HEK293 (cell line): Measurements from ENCODE around the gene PUM2.

Experiments used
- BCL6B ChIP-seq: fragments of 450-650 bp; formaldehyde crosslinking; IDR thresholded peaks from 2 replicates; pipeline ENCODE4 v1.5.1; 2017; ENCODE audit warnings: missing biosample characterization, missing genetic modification characterization
- GLIS2 ChIP-seq: fragments of 450-650 bp; formaldehyde crosslinking; IDR thresholded peaks from 2 replicates; pipeline ENCODE4 v1.5.1; 2016; ENCODE audit warnings: missing biosample characterization, missing genetic modification characterization
- KLF10 ChIP-seq: fragments of 450-650 bp; IDR thresholded peaks from 2 replicates; pipeline ENCODE4 v1.5.1; 2018; ENCODE audit warnings: missing biosample characterization, mild to moderate bottlenecking, missing genetic modification characterization
- KLF16 ChIP-seq: fragments of 450-650 bp; formaldehyde crosslinking; IDR thresholded peaks from 2 replicates; pipeline ENCODE4 v1.5.1; 2017; ENCODE audit warnings: missing biosample characterization, missing genetic modification characterization
- KLF17 ChIP-seq: fragments of 450-650 bp; formaldehyde crosslinking; IDR thresholded peaks from 2 replicates; pipeline ENCODE4 v1.5.1; 2016; ENCODE audit warnings: missing biosample characterization, missing genetic modification characterization
- REPIN1 ChIP-seq: fragments of 450-650 bp; formaldehyde crosslinking; IDR thresholded peaks from 2 replicates; pipeline ENCODE4 v1.5.1; 2017; ENCODE audit warnings: missing biosample characterization, missing genetic modification characterization, low read depth
- SALL2 ChIP-seq: fragments of 450-650 bp; formaldehyde crosslinking; IDR thresholded peaks from 2 replicates; pipeline ENCODE4 v1.5.0; 2017; ENCODE audit warnings: missing biosample characterization, mild to moderate bottlenecking, missing genetic modification characterization, borderline replicate concordance
- SETDB1 ChIP-seq: IDR thresholded peaks from one replicate; pipeline ENCODE4 v1.6.1; 2017; ENCODE audit warnings: mild to moderate bottlenecking, low read length, moderate library complexity, mixed read lengths; ENCODE audit not compliant: insufficient read length
- SP3 ChIP-seq: fragments of 450-650 bp; formaldehyde crosslinking; IDR thresholded peaks from 2 replicates; pipeline ENCODE4 v1.5.1; 2016; ENCODE audit warnings: missing biosample characterization, missing genetic modification characterization
- TCF7L2 ChIP-seq: IDR thresholded peaks from 2 replicates; pipeline ENCODE4 v1.6.1; 2011; ENCODE audit warnings: low read depth, mild to moderate bottlenecking, inconsistent platforms, low read length, moderate library complexity, borderline replicate concordance
- ZEB2 ChIP-seq: fragments of 450-650 bp; formaldehyde crosslinking; IDR thresholded peaks from 2 replicates; pipeline ENCODE4 v1.5.1; 2016; ENCODE audit warnings: missing biosample characterization, missing genetic modification characterization
- ZFP41 ChIP-seq: fragments of 450-650 bp; formaldehyde crosslinking; IDR thresholded peaks from 2 replicates; pipeline ENCODE4 v1.5.1; 2016; ENCODE audit warnings: missing biosample characterization, missing genetic modification characterization, borderline replicate concordance
- ZNF112 ChIP-seq: fragments of 450-650 bp; formaldehyde crosslinking; IDR thresholded peaks from 2 replicates; pipeline ENCODE4 v1.5.0; 2017; ENCODE audit warnings: missing biosample characterization, missing genetic modification characterization
- ZNF132 ChIP-seq: fragments of 450-650 bp; formaldehyde crosslinking; IDR thresholded peaks from 2 replicates; pipeline ENCODE4 v1.5.1; 2017; ENCODE audit warnings: missing biosample characterization, missing genetic modification characterization, borderline replicate concordance
- ZNF140 ChIP-seq: fragments of 450-650 bp; formaldehyde crosslinking; IDR thresholded peaks from 2 replicates; pipeline ENCODE4 v1.5.1; 2016; ENCODE audit warnings: missing biosample characterization, missing genetic modification characterization
- ZNF202 ChIP-seq: fragments of 450-650 bp; formaldehyde crosslinking; IDR thresholded peaks from 2 replicates; pipeline ENCODE4 v1.5.1; 2016; ENCODE audit warnings: missing biosample characterization, missing genetic modification characterization, borderline replicate concordance
- ZNF211 ChIP-seq: fragments of 450-650 bp; formaldehyde crosslinking; IDR thresholded peaks from 2 replicates; pipeline ENCODE4 v1.5.1; 2016; ENCODE audit warnings: low read depth, missing biosample characterization, missing genetic modification characterization
- ZNF23 ChIP-seq: fragments of 450-650 bp; formaldehyde crosslinking; IDR thresholded peaks from 2 replicates; pipeline ENCODE4 v1.5.1; 2016; ENCODE audit warnings: missing biosample characterization, missing genetic modification characterization, borderline replicate concordance
- ZNF24 ChIP-seq: fragments of 450-650 bp; formaldehyde crosslinking; IDR thresholded peaks from 2 replicates; pipeline ENCODE4 v1.5.1; 2016; ENCODE audit warnings: missing biosample characterization, missing genetic modification characterization
- ZNF394 ChIP-seq: fragments of 450-650 bp; formaldehyde crosslinking; IDR thresholded peaks from 2 replicates; pipeline ENCODE4 v1.5.1; 2016; ENCODE audit warnings: missing biosample characterization, missing genetic modification characterization, mild to moderate bottlenecking, moderate library complexity, borderline replicate concordance
- ZNF426 ChIP-seq: fragments of 450-650 bp; formaldehyde crosslinking; IDR thresholded peaks from 2 replicates; pipeline ENCODE4 v1.5.1; 2017; ENCODE audit warnings: missing biosample characterization, missing genetic modification characterization, mild to moderate bottlenecking, inconsistent platforms, moderate library complexity
- ZNF433 ChIP-seq: fragments of 450-650 bp; formaldehyde crosslinking; IDR thresholded peaks from 2 replicates; pipeline ENCODE4 v1.5.1; 2016; ENCODE audit warnings: missing biosample characterization, missing genetic modification characterization, low read depth
- ZNF521 ChIP-seq: fragments of 450-650 bp; formaldehyde crosslinking; IDR thresholded peaks from 2 replicates; pipeline ENCODE4 v1.5.1; 2017; ENCODE audit warnings: missing biosample characterization, mild to moderate bottlenecking, missing genetic modification characterization
- ZNF548 ChIP-seq: fragments of 450-650 bp; formaldehyde crosslinking; IDR thresholded peaks from 2 replicates; pipeline ENCODE4 v1.5.1; 2016; ENCODE audit warnings: missing biosample characterization, missing genetic modification characterization
- ZNF549 ChIP-seq: fragments of 450-650 bp; IDR thresholded peaks from 2 replicates; pipeline ENCODE4 v1.5.1; 2018; ENCODE audit warnings: missing biosample characterization, missing genetic modification characterization, mild to moderate bottlenecking, inconsistent platforms, moderate library complexity
- ZNF560 ChIP-seq: fragments of 450-650 bp; formaldehyde crosslinking; IDR thresholded peaks from 2 replicates; pipeline ENCODE4 v1.5.1; 2017; ENCODE audit warnings: missing biosample characterization, missing genetic modification characterization, borderline replicate concordance
- ZNF704 ChIP-seq: fragments of 450-650 bp; formaldehyde crosslinking; IDR thresholded peaks from 2 replicates; pipeline ENCODE4 v1.5.1; 2016; ENCODE audit warnings: missing biosample characterization, missing genetic modification characterization
- ZNF76 ChIP-seq: fragments of 450-650 bp; formaldehyde crosslinking; IDR thresholded peaks from 2 replicates; pipeline ENCODE4; 2016; ENCODE audit warnings: low read depth, missing biosample characterization, missing genetic modification characterization, borderline replicate concordance
- ZNF785 ChIP-seq: fragments of 450-650 bp; formaldehyde crosslinking; IDR thresholded peaks from 2 replicates; pipeline ENCODE4 v1.5.1; 2016; ENCODE audit warnings: missing biosample characterization, missing genetic modification characterization
- ZNF830 ChIP-seq: fragments of 450-650 bp; IDR thresholded peaks from 2 replicates; pipeline ENCODE4 v1.5.0; 2018; ENCODE audit warnings: missing biosample characterization, missing genetic modification characterization, low read depth, mild to moderate bottlenecking, moderate library complexity
- ZNF837 ChIP-seq: fragments of 450-650 bp; formaldehyde crosslinking; IDR thresholded peaks from 2 replicates; pipeline ENCODE4 v1.5.1; 2016; ENCODE audit warnings: missing biosample characterization, missing genetic modification characterization
- ZSCAN30 ChIP-seq: fragments of 450-650 bp; IDR thresholded peaks from 2 replicates; pipeline ENCODE4 v1.5.1; 2018; ENCODE audit warnings: missing biosample characterization, mild to moderate bottlenecking, missing genetic modification characterization, moderate library complexity
- TF ChIP-seq, protein P1 (sequence below): fragments of 450-650 bp; formaldehyde crosslinking; IDR thresholded peaks from 2 replicates; pipeline ENCODE4 v1.5.1; 2017; ENCODE audit warnings: missing biosample characterization, mild to moderate bottlenecking, missing genetic modification characterization, moderate library complexity
- TF ChIP-seq, protein P2 (sequence below): fragments of 450-650 bp; formaldehyde crosslinking; IDR thresholded peaks from 2 replicates; pipeline ENCODE4 v1.5.1; 2016; ENCODE audit warnings: missing biosample characterization, missing genetic modification characterization

Gene PUM2

GRCh38 chr2:20225294-20226151, 125.1 kb downstream of the PUM2 start (continued):
- TF ChIP-seq ZNF704 (tag by site-specific recombination), result no peak
- TF ChIP-seq KLF17 (tag by site-specific recombination), result no peak
- no peak for TF ChIP-seq ZNF785 (tag by site-specific recombination)
- TF ChIP-seq ZNF548, result no peak
- peak; percentile 53 for TF ChIP-seq SP3 (tag by site-specific recombination)
- no peak for TF ChIP-seq ZNF132 (tag by site-specific recombination)
- TF ChIP-seq ZNF76, result 0 out of 2 replicates have a peak, but pooled peaks have one; percentile 26
- TF ChIP-seq ZNF830, result no peak
- TF ChIP-seq ZEB2, result peak; percentile 72; the same call in 1 of the 2 replicates
- no peak for TF ChIP-seq ZNF112
- no peak for TF ChIP-seq ZNF23 (tag by site-specific recombination)
- TF ChIP-seq ZFP41 (tag by site-specific recombination), result no peak
- TF ChIP-seq BCL6B (tag by site-specific recombination), result no peak
- TF ChIP-seq ZNF560 (tag by site-specific recombination), result no peak
- TF ChIP-seq ZNF211 (tag by site-specific recombination), result no peak
- TF ChIP-seq REPIN1 (tag by site-specific recombination), result no peak
- no peak for TF ChIP-seq ZNF521 (tag by site-specific recombination)
- no peak for TF ChIP-seq ZNF549 (tag by site-specific recombination)
- no peak for TF ChIP-seq ZNF202 (tag by site-specific recombination)
- no peak for TF ChIP-seq SALL2 (tag by site-specific recombination)
- no peak for TF ChIP-seq ZNF433 (tag by site-specific recombination)
- TF ChIP-seq, protein P1, sequence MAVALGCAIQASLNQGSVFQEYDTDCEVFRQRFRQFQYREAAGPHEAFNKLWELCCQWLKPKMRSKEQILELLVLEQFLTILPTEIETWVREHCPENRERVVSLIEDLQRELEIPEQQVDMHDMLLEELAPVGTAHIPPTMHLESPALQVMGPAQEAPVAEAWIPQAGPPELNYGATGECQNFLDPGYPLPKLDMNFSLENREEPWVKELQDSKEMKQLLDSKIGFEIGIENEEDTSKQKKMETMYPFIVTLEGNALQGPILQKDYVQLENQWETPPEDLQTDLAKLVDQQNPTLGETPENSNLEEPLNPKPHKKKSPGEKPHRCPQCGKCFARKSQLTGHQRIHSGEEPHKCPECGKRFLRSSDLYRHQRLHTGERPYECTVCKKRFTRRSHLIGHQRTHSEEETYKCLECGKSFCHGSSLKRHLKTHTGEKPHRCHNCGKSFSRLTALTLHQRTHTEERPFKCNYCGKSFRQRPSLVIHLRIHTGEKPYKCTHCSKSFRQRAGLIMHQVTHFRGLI, result no peak
- TF ChIP-seq KLF16 (tag by site-specific recombination), result peak; percentile 56; the same call in 1 of the 2 replicates
- TF ChIP-seq ZNF140, result no peak
- peak; percentile 87 for TF ChIP-seq GLIS2 (tag by site-specific recombination)
- no peak for TF ChIP-seq SETDB1
- no peak for TF ChIP-seq ZNF426 (tag by site-specific recombination)
- TF ChIP-seq ZSCAN30, result no peak
- no peak for TF ChIP-seq TCF7L2
- peak; percentile 68 for TF ChIP-seq KLF10 (tag by site-specific recombination)
- TF ChIP-seq ZNF394 (tag by site-specific recombination), result peak; percentile 14; the same call in 1 of the 2 replicates
- TF ChIP-seq, protein P2, sequence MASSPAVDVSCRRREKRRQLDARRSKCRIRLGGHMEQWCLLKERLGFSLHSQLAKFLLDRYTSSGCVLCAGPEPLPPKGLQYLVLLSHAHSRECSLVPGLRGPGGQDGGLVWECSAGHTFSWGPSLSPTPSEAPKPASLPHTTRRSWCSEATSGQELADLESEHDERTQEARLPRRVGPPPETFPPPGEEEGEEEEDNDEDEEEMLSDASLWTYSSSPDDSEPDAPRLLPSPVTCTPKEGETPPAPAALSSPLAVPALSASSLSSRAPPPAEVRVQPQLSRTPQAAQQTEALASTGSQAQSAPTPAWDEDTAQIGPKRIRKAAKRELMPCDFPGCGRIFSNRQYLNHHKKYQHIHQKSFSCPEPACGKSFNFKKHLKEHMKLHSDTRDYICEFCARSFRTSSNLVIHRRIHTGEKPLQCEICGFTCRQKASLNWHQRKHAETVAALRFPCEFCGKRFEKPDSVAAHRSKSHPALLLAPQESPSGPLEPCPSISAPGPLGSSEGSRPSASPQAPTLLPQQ (tag by site-specific recombination), result peak; percentile 88
- no peak for TF ChIP-seq ZNF24 (tag by site-specific recombination)
- no peak for TF ChIP-seq ZNF837 (tag by site-specific recombination)
